ENCODE data around the gene KDF1. TPM values are rescaled to one million over a fixed set of nuclear protein-coding genes. Genes with fewer than 3 reads are reported as not detected.
A peak's percentile ranks its signal among the peaks of the same experiment; 100 is the strongest.

Gene KDF1
- total RNA-seq, 2 donors from 2014 or later: 0.26 to 0.86 TPM

GRCh38 chr1:26922901-26923300, 37.4 kb downstream of the KDF1 start:
- no peak overlapping the region for H3K27ac ChIP-seq
- H3K27me3 ChIP-seq: no peaks in the 10 kb centered on the region
- no peak for TF ChIP-seq CTCF (IDR thresholded peaks at IDR 0.05)

GRCh38 chr1:26922431-26922729, 37.9 kb downstream of the KDF1 start:
- no peak for DNase-seq (ENCODE audit: low spot score)
- no peaks in the 10 kb centered on the region for H3K27me3 ChIP-seq
- TF ChIP-seq CTCF (IDR thresholded peaks at IDR 0.05): no peak
- peak overlapping the region in 1 of 2 donors; percentile 94 for H3K27ac ChIP-seq
- peaks cover 33% of the 10 kb centered on the region for H3K36me3 ChIP-seq
- peak overlapping the region; percentile 72 to 99 for H3K4me3 ChIP-seq
- peaks cover 0 to 25% of the 10 kb centered on the region in 2 donors for H3K4me1 ChIP-seq
- no peaks in the 10 kb centered on the region for H3K9me3 ChIP-seq

More at GRCh38 chr1:26922901-26923300, 37.4 kb downstream of the KDF1 start:
- H3K36me3 ChIP-seq: peaks cover 38% of the 10 kb centered on the region
- peaks cover 0 to 25% of the 10 kb centered on the region in 2 donors for H3K4me1 ChIP-seq
- DNase-seq (ENCODE audit: low spot score): no peak
- H3K4me3 ChIP-seq: no peak overlapping the region
- H3K9me3 ChIP-seq: no peaks in the 10 kb centered on the region

- H3K27me3 ChIP-seq: no peaks in the 10 kb centered on the region
- TF ChIP-seq CTCF (IDR thresholded peaks at IDR 0.05): no peak
- H3K4me1 ChIP-seq: peaks cover 0 to 25% of the 10 kb centered on the region in 2 donors
- H3K4me3 ChIP-seq: peak within 1 kb of the TSS; percentile 72 to 99
- peak within 1 kb of the TSS; percentile 76 to 94 for H3K27ac ChIP-seq
- H3K36me3 ChIP-seq: peaks cover 27% of the 10 kb centered on the region
- peak; percentile 97 for DNase-seq (ENCODE audit: low spot score)
- no peaks in the 10 kb centered on the region for H3K9me3 ChIP-seq
Measured at GRCh38 chr1:26921540-26922430, 38.5 kb downstream of the KDF1 start, which contains the start of gene NUDC. TSS of gene NUDC (plus strand) at chr1:26921743. CDS start at chr1:26921849, 106 bp downstream.

- DNase-seq (ENCODE audit: low spot score): no peak
- TF ChIP-seq CTCF (IDR thresholded peaks at IDR 0.05): no peak
- Histone ChIP-seq H3K4me3 (peak overlapping the region; percentile 72 to 99), H3K4me1 (peaks cover 0 to 25% of the 10 kb centered on the region in 2 donors), H3K27me3 (no peaks in the 10 kb centered on the region), H3K9me3 (no peaks in the 10 kb centered on the region), H3K27ac (peak overlapping the region; percentile 76 to 94), H3K36me3 (peaks cover 20% of the 10 kb centered on the region)
Measured at GRCh38 chr1:26921126-26921539, 39.1 kb downstream of the KDF1 start.

- Histone ChIP-seq H3K4me1 (peaks cover 0 to 5% of the 10 kb centered on the region in 2 donors), H3K9me3 (no peaks in the 10 kb centered on the region), H3K27ac (peak overlapping the region; percentile 84 to 92), H3K27me3 (no peaks in the 10 kb centered on the region), H3K36me3 (no peaks in the 10 kb centered on the region), H3K4me3 (no peak overlapping the region)
- DNase-seq (ENCODE audit: low spot score): no peak
- no peak for TF ChIP-seq CTCF (IDR thresholded peaks at IDR 0.05)
Measured at GRCh38 chr1:26915204-26915842, 44.9 kb downstream of the KDF1 start.
